Hepatocyte (in vitro differentiated cells): ENCODE results near the gene TUBGCP2. TPM values are rescaled to one million over a fixed set of nuclear protein-coding genes. Genes with fewer than 3 reads are reported as not detected.
"Not testable (repeated sequence)": the region's sequence is repeated elsewhere in the genome, so short reads cannot be mapped to it uniquely, and the experiment has no call there.

Experiments
- DNase-seq: peaks from one replicate; pipeline ENCODE4 v3.0.0-alpha.2; 2016; ENCODE audit warnings: low spot score
- H2AFZ ChIP-seq: fragments of 200-600 bp; sonication (generic); 2 replicates; pipeline ENCODE4 v1.6.0; 2016; ENCODE audit warnings: antibody characterized with exemption, mild to moderate bottlenecking
- H3K27ac ChIP-seq: fragments of 200-600 bp; sonication (generic); 2 replicates; pipeline ENCODE4 v1.5.1; 2016; ENCODE audit warnings: mild to moderate bottlenecking
- H3K27me3 ChIP-seq: fragments of 200-600 bp; sonication (generic); 2 replicates; pipeline ENCODE4 v1.6.1; 2016
- H3K36me3 ChIP-seq: fragments of 200-600 bp; sonication (generic); replicated peaks from 2 replicates; pipeline ENCODE4 v1.5.1; 2016; ENCODE audit warnings: low read depth; ENCODE audit not compliant: insufficient read depth
- H3K4me1 ChIP-seq: fragments of 200-600 bp; sonication (generic); 2 replicates; pipeline ENCODE4 v1.5.1; 2016; ENCODE audit warnings: mild to moderate bottlenecking, moderate library complexity; ENCODE audit not compliant: insufficient read depth
- H3K4me2 ChIP-seq: fragments of 200-600 bp; sonication (generic); 2 replicates; pipeline ENCODE4 v1.6.0; 2016
- H3K4me3 ChIP-seq: fragments of 200-600 bp; sonication (generic); 2 replicates; pipeline ENCODE4 v1.5.1; 2016; ENCODE audit warnings: mild to moderate bottlenecking
- H3K79me2 ChIP-seq: fragments of 200-600 bp; sonication (generic); 2 replicates; pipeline ENCODE4 v1.6.0; 2017; ENCODE audit warnings: mild to moderate bottlenecking
- H3K9me2 ChIP-seq: fragments of 200-600 bp; sonication (generic); replicated peaks from 2 replicates; pipeline ENCODE4 v1.6.0; 2017; ENCODE audit warnings: mild to moderate bottlenecking; ENCODE audit not compliant: insufficient read depth
- H3K9me3 ChIP-seq: fragments of 200-600 bp; sonication (generic); 2 replicates; pipeline ENCODE4 v1.5.1; 2016; ENCODE audit warnings: low read depth, mild to moderate bottlenecking
- H4K20me1 ChIP-seq: fragments of 200-600 bp; sonication (generic); 2 replicates; pipeline ENCODE4 v1.6.0; 2016; ENCODE audit warnings: mild to moderate bottlenecking; ENCODE audit not compliant: insufficient read depth, poor library complexity, severe bottlenecking
- CTCF ChIP-seq: fragments of 200-600 bp; sonication (generic); IDR thresholded peaks from 2 replicates; pipeline ENCODE4 v1.5.1; 2016; ENCODE audit warnings: antibody characterized with exemption, mild to moderate bottlenecking; ENCODE audit not compliant: poor library complexity
- EZH2 ChIP-seq: fragments of 200-600 bp; sonication (generic); IDR thresholded peaks from 2 replicates; pipeline ENCODE4 v1.6.1; 2016; ENCODE audit warnings: antibody characterized with exemption, mild to moderate bottlenecking, borderline replicate concordance
- EZH2phosphoT487 ChIP-seq: fragments of 200-600 bp; sonication (generic); IDR thresholded peaks from one replicate; pipeline ENCODE4 v1.6.1; 2018; ENCODE audit warnings: antibody characterized with exemption, mild to moderate bottlenecking, low read depth, moderate library complexity; ENCODE audit not compliant: unreplicated experiment, severe bottlenecking
- WGBS: methylation state at CpG from one replicate; pipeline ENCODE4 v1.1.6; 2016; ENCODE audit warnings: low lambda C conversion rate; ENCODE audit errors: missing lambda C conversion rate; 5-methylcytosine and 5-hydroxymethylcytosine counted together
- polyA plus RNA-seq: library from polyadenylated mRNA; unstranded; fragments of >200 nt; fragmentation: Nextera tagmentation; extraction: Ambion mirVana; gene quantifications from 2 replicates; pipeline ENCODE4 v1.2.1, GENCODE V29; 2016
- total RNA-seq: library from RNA; depleted of rRNA; stranded (reverse); fragments of >200 nt; gene quantifications from 2 replicates; pipeline ENCODE4 v1.2.3, GENCODE V29; 2014

TUBGCP2 gene
- total and polyA plus RNA-seq, 2 experiments from 2014 or later: 44.8 to 51.5 TPM

- Histone ChIP-seq H2AFZ (no peak overlapping the region), H3K27me3 (no peaks in the 10 kb centered on the region), H3K79me2 (no peaks in the 10 kb centered on the region), H3K4me3 (no peak overlapping the region), H3K36me3 (no peaks in the 10 kb centered on the region), H3K9me2 (no peaks in the 10 kb centered on the region), H3K4me2 (no peak overlapping the region), H3K9me3 (no peaks in the 10 kb centered on the region), H4K20me1 (no peaks in the 10 kb centered on the region), H3K27ac (no peak overlapping the region), H3K4me1 (peaks cover 3% of the 10 kb centered on the region)
- TF ChIP-seq CTCF: no peak
- TF ChIP-seq EZH2phosphoT487: no peak
- no peak for TF ChIP-seq EZH2
- WGBS: 80% methylated on average over 13 of the region's 14 CpGs
- no peak for DNase-seq
These were observed 41.4 kb downstream of the TUBGCP2 start for GRCh38 chr10:133267293-133267692.

- Histone ChIP-seq H3K27ac (no peak overlapping the region), H4K20me1 (no peaks in the 10 kb centered on the region), H3K4me1 (peaks cover 8% of the 10 kb centered on the region), H3K36me3 (no peaks in the 10 kb centered on the region), H3K9me2 (no peaks in the 10 kb centered on the region), H3K4me2 (no peak overlapping the region), H3K4me3 (no peak overlapping the region), H3K79me2 (no peaks in the 10 kb centered on the region), H3K9me3 (no peaks in the 10 kb centered on the region), H2AFZ (no peak overlapping the region), H3K27me3 (no peaks in the 10 kb centered on the region)
- no peak for DNase-seq
- TF ChIP-seq EZH2phosphoT487: no peak
- TF ChIP-seq EZH2: no peak
- TF ChIP-seq CTCF: no peak
- WGBS: 93% methylated on average over 21 of the region's 21 CpGs
These were observed 42.4 kb downstream of the TUBGCP2 start for GRCh38 chr10:133266056-133266795.

- H3K9me2 ChIP-seq, H3K36me3 ChIP-seq, H2AFZ ChIP-seq, DNase-seq, H3K27ac ChIP-seq, H3K4me1 ChIP-seq, H3K27me3 ChIP-seq, H3K4me2 ChIP-seq, H3K4me3 ChIP-seq, H3K79me2 ChIP-seq, H4K20me1 ChIP-seq, H3K9me3 ChIP-seq: not testable (repeated sequence)
- 64% methylated on average over 7 of the region's 10 CpGs for WGBS
These were observed 43.6 kb downstream of the TUBGCP2 start for GRCh38 chr10:133265052-133265451.

GRCh38 chr10:133264461-133264860, 44.2 kb downstream of the TUBGCP2 start:
- Histone ChIP-seq H3K4me3 (no peak overlapping the region), H3K36me3 (no peaks in the 10 kb centered on the region), H2AFZ (no peak overlapping the region), H4K20me1 (no peaks in the 10 kb centered on the region), H3K27ac (no peak overlapping the region), H3K9me3 (no peaks in the 10 kb centered on the region), H3K4me2 (no peak overlapping the region), H3K9me2 (no peaks in the 10 kb centered on the region), H3K27me3 (no peaks in the 10 kb centered on the region), H3K79me2 (no peaks in the 10 kb centered on the region), H3K4me1 (peaks cover 11% of the 10 kb centered on the region)
- 81% methylated on average over 9 of the region's 9 CpGs for WGBS
- DNase-seq: no peak
- TF ChIP-seq EZH2phosphoT487 (no peak), EZH2 (no peak)
